ENCODE data around the gene LRRC73.
"Not testable (repeated sequence)": the region's sequence is repeated elsewhere in the genome, so short reads cannot be mapped to it uniquely, and the experiment has no call there.

LRRC73 gene

GRCh38 chr6:43460032-43460431, 50.1 kb downstream of the LRRC73 start:
- DNase-seq (ENCODE audit: insufficient read length, low spot score) (no peak), FAIRE-seq (no peak)
- TF ChIP-seq CTCF (IDR thresholded peaks at IDR 0.05; ENCODE audit: insufficient read depth, missing control alignments), result no peak

- FAIRE-seq (no peak), DNase-seq (ENCODE audit: insufficient read length, low spot score) (no peak)
- TF ChIP-seq CTCF (IDR thresholded peaks at IDR 0.05; ENCODE audit: insufficient read depth, missing control alignments), result no peak
These were observed 50.6 kb downstream of the LRRC73 start for GRCh38 chr6:43459535-43459934.

GRCh38 chr6:43458154-43458553, 52.0 kb downstream of the LRRC73 start:
- FAIRE-seq; DNase-seq (ENCODE audit: insufficient read length, low spot score): not testable (repeated sequence)

GRCh38 chr6:43457643-43458042, 52.5 kb downstream of the LRRC73 start:
- FAIRE-seq (no peak), DNase-seq (ENCODE audit: insufficient read length, low spot score) (no peak)
- TF ChIP-seq CTCF (IDR thresholded peaks at IDR 0.05; ENCODE audit: insufficient read depth, missing control alignments), result peak; percentile 26

Data from D721Med (cell line).